ENCODE measurements around the gene MAP3K20.
"Not testable (repeated sequence)": the region's sequence is repeated elsewhere in the genome, so short reads cannot be mapped to it uniquely, and the experiment has no call there.

Gene MAP3K20

DNA sequence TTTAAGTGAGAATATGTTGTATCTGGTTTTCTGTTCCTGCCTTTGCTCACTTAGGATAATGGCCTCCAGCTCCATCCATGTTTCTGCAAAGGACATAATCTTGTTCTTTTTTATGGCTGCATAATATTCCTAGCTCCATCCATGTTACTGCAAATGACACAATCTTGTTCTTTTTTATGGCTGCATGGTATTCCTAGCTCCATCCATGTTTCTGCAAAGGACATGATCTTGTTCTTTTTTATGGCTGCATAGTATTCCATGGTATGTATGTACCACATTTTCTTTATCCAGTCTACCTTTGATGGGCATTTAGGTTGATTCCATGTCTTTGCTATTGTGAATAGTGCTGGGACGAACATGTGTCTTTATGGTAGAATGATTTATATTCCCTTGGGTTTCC is 87.7 kb downstream of the MAP3K20 start:
- DNase-seq: not testable (repeated sequence)

DNA sequence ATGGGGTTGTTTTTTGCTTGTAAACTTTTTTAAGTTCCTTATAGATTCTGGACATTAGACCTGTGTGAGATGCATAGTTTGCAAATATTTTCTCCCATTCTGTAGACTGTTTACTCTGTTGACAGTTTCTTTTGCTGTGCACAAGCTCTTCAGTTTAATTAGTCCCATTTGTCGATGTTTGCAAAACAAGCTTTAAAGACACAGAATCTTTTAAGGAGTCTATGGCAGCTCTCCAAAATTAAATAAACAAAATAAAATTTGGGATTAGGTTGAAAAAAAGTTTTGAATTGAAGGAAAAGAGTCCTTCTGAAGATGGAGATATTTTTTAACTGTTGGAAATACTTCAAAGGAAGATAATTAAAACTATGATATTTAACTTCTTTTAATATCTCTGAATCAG is 88.8 kb downstream of the MAP3K20 start:
- no peak for DNase-seq

DNA sequence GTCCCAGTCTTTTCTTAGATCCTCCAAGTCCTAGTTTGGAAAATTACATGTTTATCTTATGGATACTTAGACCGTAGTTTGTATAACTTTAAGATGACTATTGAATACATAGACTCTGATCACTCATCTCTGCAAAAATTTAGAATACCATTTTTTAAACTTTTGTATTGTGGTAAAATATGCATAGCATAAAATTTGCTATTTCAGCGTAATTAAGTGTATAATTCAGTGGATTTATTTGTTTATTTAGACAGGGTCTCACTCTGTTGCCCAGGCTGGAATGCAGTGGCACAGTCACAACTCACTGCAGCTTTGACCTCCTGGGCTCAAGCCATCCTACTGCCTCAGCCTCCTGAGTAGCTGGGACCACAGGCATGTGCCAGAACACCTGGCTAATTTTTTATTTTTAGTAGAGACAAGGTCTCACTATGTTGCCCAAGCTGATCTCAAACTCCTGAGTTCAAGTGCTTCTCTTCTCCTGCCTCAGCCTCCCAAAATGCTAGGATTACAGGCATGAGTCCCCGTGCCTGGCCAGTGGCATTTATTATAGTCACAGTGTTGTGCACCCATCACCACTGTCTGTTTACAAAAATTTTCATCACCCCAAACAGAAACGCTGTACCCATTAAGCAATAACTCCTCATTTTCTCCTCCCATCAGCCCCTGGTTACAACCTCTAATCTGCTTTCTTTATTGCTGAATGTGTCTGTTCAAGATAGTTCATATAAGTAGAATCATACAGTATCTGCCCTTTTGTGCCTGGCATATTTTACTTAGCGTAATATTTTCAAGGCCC is 90.0 kb downstream of the MAP3K20 start:
- DNase-seq: no peak

DNA sequence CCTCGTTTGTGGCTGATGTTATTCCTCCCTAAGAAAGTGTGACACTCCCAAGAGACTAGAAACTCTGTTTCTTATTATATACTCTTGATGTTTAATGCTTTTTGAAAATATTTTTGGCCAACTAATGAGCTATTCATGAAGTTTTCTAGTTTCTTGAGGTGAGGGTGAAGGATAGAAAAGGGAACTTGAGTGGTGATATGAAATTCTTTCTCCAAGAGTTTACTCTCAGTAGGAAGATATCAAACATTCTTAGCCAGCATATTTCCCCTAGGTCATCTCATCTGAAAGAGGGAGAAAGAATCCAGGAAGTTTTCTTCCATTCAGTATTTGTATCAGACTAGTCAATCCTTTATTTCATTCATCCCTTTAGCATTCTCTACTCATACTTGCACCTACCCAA is 95.7 kb downstream of the MAP3K20 start:
- no peak for DNase-seq

DNA sequence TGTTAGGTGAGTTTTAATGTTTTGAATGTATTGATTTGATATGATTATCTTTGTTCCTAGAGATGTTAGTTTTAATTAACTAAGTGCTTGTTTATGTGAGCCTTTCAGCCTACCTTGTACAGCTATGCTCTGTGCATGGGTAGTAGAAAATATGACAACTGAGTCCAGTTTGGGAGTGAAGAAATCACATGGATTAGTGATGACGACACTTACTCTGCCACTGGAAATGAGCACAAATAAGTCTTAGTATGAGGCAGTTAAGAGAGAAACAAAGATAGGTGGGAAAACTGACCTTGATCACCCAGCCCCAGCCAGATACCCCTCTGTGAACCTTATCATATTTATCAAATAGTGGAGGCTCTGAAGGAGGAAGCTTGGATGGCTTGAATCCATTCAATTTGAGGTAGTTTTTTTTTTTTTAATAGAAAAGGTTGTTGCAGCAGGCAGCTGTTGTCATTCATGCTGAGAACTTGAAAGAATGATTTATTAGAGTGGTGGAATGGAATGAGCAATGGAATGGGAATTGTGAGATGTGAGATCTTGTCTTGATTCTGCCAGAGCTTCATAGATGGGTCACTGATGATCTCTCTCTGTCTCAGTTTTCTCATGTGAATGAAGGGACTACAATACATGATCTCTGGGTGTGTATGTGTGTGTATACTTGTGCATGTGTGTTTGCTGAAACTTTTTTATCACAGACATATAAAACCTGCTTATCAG is 96.4 kb downstream of the MAP3K20 start:
- DNase-seq: peak; percentile 51

DNA sequence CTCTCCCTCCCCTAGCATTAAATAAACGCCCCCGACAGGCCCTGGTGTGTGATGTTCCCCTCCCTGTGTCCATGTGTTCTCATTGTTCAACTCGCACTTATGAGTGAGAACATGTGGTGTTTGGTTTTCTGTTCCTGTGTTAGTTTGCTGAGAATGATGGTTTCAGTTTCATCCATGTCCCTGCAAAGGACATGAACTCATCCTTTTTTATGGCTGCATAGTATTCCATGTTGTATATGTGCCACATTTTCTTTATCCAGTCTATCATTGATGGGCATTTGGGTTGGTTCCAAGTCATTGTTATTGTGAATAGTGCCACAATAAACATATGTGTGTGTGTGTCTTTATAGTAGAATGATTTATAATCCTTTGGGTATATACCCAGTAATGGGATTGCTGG is 98.7 kb downstream of the MAP3K20 start:
- not testable (repeated sequence) for DNase-seq

DNA sequence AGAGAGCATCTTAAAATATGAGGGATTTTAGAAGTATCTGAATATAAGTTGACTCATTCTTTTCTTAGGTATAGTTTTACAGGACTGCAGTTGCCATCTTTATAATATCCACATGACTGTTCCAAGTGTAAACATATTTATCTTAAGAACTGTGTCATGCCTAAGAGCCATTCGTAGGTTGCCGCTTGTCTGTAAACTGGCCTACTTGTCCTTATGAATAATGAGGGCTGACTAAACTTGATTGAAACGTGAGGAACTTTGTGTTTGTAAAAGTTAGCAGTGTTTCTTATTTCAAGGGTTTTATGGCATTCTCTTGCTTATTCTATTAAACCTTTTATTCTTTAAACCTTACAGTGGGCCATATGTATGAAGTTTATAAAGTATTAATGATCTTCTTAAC is 99.6 kb downstream of the MAP3K20 start:
- peak; percentile 78 for DNase-seq

DNA sequence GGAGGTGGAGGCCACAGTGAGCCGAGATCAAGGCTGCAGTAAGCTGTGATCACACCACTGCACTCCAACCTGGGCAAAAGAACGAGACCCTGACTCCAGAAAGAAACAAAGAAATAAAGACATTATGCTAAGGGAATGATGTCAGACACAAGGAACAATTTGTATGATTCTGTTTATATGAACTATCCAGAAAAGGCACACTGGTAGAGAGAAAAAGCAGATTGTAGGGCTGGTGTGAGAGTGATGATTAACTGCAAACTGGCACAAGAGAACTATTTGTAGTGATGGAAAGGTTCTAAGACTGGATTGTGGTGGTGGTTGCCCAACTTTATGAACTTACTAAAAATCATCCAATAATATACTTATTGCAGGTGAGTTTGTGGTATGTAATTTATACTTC is 106.3 kb downstream of the MAP3K20 start:
- no peak for DNase-seq

DNA sequence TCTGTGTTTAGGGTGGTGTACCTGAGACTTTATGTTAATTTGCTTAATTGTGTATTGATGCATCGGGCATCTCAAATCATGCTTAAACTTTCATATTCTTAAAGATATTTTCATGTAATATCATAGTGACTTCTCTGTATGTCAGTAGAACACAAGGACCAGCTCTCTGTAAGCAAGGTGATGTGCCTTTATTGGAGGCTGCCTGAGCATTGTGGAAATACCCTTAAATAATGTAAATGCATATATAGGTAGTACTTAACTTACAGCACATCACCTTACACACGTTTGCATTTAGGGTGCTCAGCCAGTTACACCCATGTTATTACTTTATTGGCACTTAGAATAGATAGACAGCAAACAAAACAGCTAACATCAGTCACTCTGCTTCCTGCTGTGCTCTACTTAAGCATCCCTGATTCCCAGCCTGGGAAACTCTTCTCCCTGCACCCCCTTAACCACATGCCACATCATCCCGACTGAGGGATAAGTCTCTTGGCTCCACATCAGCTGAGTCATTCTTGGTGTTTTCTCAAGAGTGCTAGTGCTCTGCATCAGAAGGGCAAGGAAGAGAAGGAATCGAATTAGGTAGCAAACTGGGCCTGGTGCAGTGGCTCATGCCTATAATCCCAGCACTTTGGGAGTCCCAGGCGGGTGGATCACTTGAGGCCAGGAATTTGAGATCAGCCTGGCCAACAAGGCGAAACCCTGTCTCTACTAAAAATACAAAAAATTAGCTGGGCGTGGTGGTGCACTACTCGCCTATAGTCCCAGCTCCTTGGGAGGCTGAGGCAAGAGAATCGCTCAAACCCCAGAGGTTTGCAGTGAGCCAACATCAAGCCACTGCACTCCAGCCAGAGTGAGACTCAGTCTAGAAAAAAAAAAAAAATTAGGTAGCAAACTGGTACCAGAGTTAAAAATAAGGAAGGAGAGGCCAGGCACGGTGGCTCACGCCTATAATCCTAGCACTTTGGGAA is 108.7 kb downstream of the MAP3K20 start:
- DNase-seq: peak; percentile 99

DNA sequence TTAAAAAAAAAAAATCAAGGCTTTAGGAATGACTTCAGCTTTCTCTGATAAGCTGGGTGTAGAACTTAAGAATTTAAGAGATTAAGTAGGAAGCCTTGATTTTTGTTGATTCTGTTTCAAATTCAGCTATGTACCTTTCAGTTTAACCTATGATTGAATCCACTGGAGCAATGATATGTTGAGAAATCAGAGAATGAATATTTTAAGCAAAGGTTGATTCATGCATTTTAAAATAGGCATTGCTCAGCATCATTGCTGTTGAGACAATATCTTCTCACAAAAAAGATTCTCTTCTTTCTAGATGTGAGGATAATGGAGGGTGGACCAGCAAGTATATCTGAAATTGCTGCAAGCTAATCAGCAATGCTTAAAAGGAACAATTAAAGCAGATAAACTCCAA is 109.8 kb downstream of the MAP3K20 start:
- DNase-seq: no peak

DNA sequence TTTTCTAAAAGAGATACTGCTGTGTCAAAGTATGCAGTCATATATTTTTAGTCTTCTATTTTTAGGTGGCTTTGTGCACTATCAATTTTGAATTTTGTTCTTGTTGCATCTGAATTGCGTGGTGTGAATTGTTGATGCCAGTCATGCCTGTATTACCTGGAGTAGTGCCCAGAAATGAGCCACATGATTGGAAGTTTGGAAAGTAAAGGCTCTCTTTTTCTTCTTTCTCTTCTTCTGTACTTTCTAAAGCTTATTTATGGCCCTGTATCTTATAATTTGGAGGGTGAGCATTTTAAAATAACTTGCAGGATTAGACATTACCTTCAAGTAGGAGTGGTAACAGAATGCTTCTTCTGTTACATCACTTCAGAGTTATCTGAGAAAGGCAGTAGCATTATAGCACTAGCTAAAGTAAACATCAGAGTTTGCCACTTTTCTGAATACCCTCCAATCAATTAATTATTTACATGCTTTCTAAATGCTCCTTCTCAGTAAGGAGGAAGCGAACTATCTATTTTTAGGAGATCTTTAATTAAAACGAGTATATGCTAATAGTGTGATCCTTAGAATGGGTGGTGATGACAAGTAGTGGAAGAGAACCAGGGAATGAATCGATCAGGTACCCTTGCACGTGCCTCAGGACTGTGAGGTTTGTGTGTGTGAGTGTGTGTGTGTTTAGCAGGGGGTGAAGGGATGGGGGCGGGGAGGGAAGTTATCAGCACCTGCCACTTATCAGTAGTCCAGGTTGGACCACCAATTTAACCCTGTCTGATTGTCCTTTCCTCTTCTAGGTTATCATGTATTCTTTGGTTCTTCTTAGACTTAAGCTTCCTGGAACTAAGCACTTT is 112.5 kb downstream of the MAP3K20 start:
- peak; percentile 40 for DNase-seq

DNA sequence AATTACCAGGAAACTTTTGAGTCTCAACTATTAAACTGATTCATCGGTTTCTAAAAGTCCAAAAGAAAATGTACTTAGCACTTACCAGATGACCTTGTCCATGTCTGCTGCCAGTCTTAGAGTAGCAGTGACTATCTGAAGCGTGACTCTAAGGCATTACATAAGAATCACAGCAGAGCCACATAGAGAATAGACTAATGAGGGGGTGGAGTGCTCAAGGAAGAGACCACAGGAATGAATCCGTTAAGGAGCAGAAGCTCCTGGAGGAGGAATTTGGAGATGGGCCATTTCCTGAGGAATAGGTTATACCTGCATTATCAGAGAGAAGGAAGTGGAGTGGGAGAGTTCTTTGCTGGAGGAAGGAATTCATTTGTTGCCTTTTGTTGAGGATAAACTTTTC is 116.0 kb downstream of the MAP3K20 start:
- DNase-seq: no peak

DNA sequence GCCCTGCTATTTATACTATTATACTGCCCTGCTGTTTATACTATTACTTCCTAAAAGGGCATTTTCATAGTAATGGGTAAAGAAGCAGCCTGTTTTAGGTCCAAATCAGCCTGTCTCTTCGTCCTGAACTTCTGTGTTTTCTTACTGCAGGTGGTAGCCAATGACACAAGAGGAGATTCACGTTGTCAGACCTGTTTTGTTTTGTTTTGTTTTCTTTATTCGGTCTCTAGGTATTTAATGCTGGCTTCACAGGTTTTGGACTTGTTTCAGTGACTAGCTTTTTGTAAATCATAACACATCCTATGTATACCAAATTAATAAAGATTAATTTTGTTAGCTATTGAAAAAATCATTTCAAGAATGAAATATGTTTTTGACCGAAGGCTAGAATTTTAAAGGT is 116.4 kb downstream of the MAP3K20 start:
- DNase-seq: no peak

DNA sequence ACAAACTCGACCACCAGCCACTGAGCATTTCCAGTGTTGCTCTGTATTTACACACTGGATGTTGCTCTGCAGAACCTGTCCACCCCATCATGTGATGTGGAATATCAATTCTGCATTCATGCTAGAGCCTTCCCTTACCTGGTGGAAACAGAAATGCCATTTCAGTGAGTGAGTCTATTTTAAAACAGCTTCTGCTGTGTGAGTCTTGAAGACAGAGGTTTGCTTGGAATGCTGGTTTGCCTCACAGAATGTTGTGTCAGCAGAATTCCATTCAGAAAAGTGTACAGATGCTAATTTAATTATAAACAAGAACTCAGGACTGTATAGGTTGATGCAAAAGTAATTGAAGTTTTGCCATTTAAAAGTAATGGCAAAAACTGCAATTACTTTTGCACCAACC is 118.3 kb downstream of the MAP3K20 start:
- peak; percentile 13 for DNase-seq

DNA sequence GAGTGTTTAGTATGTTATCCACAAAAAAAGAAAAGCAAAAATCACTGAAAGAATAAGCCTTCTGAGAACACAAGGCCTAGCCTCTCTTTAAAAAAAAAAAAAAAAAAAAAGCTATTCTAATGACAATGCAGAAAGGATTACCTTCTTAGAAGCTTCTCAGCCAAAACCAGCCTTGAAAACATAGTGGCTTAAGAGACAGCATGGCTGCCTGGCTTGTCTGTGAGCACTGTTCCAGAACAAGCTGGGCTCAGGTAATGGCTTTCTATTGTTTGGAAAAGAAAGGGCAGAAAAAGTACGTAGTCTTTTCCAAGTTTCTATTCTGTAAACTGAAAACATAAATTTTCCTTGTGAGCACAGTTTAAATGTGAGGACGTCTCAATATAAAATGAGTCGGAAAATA is 119.5 kb downstream of the MAP3K20 start:
- no peak for DNase-seq

DNA sequence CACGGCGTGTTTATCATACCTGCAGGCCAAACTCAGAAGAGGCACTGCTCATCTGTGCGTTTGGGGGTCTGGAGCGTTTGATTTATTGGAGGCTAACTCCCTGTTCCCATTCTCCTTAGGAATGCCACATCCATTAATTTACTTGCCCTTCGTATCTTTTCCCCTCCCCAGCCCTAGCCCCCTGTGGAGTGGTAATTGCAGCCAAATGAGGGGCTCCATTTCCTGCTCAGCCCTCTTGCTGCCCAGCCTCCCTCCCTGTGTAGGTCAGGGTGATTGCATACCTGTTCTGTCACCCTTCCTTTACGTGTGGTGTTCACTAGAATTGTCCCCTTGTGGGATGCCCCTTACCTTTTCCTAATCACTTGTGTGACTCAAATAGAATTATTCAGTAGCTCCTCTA is 120.4 kb downstream of the MAP3K20 start:
- DNase-seq: no peak

DNA sequence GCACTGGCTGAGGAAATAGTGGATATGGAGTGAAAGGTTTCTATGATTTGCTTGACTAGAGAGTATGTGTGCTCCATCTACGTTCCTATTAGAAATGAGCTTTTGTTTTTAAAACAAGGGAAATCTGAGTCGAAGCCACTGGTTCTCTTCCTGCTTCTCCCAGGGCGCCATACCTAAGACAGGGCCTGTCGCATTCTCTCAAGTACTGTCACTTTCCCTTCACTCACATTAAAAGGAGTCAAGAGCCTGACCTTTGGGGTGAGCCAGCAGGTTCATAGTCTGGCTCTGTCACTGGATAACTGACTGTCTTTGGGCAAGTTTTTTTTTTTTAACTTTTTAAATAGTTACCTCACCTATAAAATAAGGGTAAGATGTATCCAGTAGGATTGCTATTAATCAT is 121.0 kb downstream of the MAP3K20 start:
- DNase-seq: no peak

DNA sequence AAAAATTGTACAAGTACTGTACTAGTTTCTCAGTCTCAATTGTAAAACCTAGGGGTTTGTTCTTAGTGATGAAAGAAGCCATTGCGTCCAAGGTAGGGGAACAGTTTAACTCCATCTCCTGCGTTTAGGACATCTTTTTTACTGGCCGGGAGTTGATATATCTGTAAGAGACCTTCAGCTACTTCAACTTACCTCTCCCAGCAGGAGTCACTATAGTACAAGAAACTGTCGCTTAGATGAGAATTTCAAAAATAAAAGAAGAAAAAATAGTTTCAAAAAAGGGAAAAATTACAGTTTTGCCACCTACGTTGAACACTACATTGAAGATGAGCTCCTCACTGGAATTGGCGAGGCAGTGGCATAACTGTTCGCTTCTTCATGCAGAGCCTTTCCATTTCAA is 122.7 kb downstream of the MAP3K20 start:
- DNase-seq: no peak

DNA sequence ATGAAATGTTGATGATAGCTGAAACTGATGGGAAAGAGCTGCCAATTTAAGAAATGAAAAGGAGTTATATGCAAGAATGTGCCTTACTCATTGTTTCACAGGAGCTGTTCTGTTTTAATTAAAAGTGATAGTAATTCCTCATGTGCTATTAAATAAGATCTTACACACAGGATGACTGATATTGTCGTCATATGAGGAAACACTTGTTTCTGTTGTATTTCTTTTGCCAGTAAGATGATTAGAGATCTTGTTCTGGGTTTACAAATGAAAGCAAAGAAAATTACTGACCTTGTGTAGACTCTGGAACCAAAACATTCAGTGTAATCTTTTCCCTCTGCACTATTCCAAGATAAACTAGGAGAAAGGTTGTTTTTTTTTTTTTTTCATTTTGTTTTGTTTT is 123.6 kb downstream of the MAP3K20 start:
- DNase-seq: no peak

DNA sequence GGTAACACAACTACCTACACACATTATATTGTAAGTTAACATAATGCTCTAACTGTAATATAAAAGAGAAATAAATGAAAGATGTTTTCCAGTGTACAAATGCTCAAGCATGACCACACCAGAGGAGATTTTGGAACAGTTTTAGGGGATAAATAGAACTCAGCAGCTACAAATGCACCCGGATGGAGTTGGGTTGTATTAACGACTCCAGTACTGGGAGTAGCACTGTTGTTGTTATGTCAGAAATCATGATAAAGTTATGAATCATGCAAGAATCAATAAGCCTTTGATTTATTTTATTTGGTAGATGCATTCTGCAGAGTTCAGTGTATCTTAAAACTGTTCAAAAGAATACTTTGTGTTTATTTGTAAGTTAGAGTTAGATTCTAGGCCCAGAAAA is 126.9 kb downstream of the MAP3K20 start:
- no peak for DNase-seq

DNA sequence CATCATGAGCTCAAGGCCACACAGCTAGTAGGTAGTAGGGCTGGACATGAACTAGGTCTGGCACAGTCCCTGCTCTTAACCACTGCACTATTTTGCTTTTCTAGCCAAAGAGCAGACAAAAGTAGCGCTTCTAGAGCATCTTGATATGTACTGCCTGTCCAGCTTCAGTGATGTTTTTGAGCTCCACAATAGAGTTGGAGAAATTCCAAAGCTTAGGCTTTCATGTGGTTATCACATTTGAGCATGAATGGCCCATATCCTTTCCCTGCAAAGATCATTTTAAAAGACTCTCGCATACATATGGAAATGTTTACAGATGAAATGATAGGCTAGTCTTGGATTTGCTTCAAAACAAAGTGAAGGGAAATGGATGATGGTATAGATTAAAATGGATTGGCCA is 128.7 kb downstream of the MAP3K20 start:
- no peak for DNase-seq

DNA sequence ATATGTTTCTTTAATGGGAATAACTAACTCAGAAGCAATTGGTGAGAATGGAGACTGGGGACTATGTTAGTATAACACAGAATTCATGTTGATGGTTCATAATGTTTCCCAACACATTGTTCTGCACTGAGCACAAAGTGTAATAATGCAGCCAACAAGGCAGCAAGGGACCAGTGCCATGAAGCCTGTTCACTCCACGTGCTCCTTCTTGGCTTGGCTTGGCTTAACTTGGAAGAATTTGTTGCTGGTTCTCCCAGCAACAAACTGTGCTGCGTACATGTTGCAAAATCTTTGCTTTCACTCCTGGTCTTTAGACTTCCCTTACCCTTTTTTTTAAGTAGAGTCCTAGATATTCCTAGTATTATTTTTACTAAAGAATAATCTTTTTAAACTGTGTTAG is 129.7 kb downstream of the MAP3K20 start:
- DNase-seq: no peak
